ENCODE data around the gene SLC38A11.

DNA sequence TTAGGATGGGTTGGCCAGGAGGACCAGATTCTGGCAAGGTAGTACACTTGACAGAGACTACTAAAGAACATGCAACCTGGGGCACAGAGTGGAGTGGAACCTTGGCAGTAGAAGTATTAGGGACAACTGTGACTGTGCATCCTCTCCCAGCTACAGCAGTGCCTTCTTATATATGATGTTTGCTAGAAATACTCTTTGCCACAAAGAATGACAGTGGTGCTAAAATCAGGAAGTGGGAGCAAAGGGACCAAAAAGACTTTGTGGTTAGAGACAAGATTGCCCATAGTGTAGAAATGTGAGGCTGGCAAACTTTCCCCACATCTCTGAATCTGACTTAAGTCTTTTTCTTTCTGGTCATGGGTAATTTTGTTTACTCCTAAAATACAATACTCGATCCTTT is 9.4 kb upstream of the SLC38A11 start:
- TF ChIP-seq POLR2A (IDR thresholded peaks at IDR 0.05), result no peak
- TF ChIP-seq, protein P1, sequence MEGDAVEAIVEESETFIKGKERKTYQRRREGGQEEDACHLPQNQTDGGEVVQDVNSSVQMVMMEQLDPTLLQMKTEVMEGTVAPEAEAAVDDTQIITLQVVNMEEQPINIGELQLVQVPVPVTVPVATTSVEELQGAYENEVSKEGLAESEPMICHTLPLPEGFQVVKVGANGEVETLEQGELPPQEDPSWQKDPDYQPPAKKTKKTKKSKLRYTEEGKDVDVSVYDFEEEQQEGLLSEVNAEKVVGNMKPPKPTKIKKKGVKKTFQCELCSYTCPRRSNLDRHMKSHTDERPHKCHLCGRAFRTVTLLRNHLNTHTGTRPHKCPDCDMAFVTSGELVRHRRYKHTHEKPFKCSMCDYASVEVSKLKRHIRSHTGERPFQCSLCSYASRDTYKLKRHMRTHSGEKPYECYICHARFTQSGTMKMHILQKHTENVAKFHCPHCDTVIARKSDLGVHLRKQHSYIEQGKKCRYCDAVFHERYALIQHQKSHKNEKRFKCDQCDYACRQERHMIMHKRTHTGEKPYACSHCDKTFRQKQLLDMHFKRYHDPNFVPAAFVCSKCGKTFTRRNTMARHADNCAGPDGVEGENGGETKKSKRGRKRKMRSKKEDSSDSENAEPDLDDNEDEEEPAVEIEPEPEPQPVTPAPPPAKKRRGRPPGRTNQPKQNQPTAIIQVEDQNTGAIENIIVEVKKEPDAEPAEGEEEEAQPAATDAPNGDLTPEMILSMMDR (IDR thresholded peaks at IDR 0.05), result no peak
